ENCODE results near the gene SFMBT2.
"Not testable (repeated sequence)": the region's sequence is repeated elsewhere in the genome, so short reads cannot be mapped to it uniquely, and the experiment has no call there.

SFMBT2 gene

GRCh38 chr10:7317786-7318446 is 92.9 kb downstream of the SFMBT2 start:
- DNase-seq: no peak

DNA sequence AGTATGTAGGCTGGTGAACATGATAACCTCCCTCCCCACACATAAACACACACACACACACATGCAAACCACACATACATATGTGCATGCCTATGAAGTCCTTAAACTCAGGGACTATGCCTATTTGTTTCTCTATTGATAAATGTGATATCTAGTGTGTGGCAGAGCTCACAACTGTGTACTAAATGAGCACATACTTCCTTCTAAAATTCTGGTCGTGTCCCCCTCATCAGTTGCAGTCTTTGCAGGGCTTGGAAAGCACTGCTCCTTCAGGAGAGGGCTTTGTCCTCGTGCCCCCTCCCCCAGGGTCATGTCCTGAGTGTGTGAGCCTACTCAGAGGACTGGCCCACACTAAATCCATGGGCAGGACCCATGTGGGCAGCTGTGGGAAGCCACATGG is 94.0 kb downstream of the SFMBT2 start:
- no peak for DNase-seq

- DNase-seq: no peak
Measured at GRCh38 chr10:7315906-7316305, 94.9 kb downstream of the SFMBT2 start.

DNA sequence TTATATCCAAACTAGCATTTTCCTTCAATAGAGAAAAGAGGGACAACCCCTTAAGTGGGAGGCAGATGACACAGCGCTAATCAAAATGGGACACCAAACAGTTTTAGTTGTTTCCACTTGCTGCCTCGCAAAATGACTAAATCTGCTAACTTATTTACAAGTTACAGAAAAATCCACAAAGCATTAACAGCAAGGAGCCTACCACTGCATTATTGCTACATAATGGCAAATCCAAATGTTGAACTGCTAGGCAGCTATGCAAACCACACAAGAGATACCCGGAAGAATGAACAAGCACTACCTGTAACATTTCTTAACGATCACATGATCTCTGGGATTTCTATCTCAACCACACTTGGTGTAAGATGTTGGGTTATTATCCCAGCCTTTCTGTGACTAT is 96.7 kb downstream of the SFMBT2 start:
- no peak for DNase-seq

DNA sequence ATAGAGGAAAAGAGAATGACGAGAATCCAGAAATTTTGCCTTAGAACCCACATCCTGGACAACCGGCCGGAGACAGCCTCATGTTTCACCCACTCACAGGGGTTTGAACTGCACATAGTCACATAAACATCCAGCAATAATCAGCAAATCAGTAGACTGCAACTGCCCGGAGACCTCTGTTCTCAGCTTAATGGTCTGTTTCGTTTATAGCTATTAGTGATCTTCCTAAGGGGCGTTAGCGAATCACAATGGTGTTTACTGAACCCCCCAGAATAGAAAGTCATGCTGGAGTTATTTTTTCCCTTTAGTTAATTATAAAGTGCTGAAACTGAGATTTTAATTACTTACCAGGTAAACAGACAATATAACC is 98.4 kb downstream of the SFMBT2 start:
- no peak for DNase-seq

DNA sequence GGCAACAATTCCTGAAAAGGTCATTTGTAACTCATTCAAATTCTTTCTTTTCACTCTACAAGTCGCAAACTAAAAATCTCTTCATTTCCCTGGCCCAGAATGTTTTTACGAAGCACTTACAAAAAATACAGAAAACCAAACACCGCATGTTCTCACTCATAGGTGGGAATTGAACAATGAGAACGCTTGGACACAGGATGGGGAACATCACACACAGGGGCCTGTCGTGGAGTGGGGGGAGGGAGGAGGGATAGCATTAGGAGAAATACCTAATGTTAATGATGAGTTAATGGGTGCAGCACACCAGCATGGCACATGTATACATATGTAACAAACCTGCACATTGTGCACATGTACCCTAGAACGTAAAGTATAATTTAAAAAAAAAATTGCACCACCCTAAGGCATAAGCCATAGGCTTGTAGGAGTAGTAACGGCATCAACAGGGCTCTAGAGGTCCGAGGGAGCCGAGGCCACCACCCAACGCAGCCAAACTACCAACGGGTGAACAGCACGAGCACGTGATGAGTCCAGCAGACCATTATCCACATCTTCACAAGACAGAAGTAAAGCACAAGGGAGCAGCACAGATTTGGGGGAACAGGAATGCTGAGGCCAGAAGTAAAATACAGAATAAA is 98.9 kb downstream of the SFMBT2 start:
- DNase-seq: not testable (repeated sequence)

- DNase-seq: no peak
Measured at GRCh38 chr10:7311218-7311849, 99.5 kb downstream of the SFMBT2 start.

DNA sequence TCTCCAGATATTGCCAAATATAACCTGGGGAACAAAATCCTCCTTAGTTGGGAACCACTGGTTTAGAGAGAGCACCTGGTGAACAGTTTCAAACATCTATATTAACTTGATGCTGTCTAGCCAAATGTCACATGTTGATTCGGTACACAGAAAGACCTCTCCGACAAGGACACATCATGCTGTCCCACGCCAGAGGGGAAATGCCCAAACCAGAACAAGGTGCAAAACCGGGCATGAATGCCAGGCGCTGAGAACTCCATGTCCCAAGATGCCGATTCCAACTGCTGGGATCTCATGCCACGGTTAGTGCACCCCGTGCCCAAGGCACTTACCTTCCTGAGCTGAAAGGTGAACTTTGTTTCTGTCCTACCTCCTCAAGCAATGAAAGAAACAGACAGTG is 100.8 kb downstream of the SFMBT2 start:
- DNase-seq: no peak

- no peak for DNase-seq
Measured at GRCh38 chr10:7308826-7309225, 102.0 kb downstream of the SFMBT2 start.

DNA sequence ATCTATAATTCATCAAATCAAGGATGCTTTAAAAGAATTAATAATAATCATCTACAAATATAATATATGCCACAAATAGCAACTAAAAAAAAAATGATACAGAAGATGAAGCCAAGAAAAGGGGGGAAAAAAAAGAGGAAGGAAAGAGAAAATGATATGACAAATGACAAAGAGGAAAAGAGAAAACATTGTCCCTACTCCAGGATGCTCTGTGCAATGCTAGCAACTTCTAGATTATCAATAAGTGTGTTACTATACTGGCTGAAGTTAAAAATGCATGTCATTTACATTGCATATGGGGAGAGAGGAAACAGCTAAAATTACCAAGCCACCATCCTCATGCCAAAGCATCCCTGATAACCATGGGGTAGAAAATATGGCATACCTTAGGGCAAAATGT is 104.2 kb downstream of the SFMBT2 start:
- no peak for DNase-seq

DNA sequence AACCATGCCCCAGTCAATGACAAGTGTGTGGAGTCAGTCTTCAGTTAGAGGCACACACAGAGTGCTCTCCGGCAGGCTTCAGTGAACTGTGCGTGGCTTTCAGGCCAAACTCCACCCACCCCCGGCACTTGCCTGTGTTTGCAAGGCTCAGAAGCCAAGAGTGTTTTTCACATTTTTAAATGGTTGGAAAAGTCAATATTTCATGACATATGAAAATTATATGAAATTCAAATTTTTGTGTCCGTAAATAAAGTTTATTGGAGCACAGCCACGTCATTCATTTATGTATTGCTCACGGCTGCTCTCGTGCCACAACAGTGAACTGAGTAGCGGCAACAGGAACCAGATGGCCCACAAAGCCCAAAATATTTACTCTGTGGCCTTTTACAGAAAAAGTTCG is 104.7 kb downstream of the SFMBT2 start:
- DNase-seq: no peak

- no peak for DNase-seq
Measured at GRCh38 chr10:7305053-7305452, 105.8 kb downstream of the SFMBT2 start.

DNA sequence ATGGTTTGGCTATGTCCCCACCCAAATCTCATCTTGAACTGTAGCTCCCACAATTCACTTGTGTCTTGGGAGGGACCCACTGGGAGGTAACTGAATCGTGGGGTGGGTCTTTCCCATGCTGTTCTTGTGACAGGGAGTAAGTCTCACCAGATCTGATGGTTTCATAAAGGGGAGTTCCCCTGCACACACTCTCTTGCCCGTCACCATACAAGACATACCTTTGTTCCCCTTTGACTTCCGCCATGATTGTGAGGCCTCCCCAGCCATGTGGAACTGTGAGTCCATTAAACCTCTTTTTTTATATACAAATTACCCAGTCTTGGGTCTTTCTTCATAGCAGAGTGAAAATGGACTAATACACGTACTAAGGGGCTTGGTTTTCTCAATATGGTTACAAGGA is 106.7 kb downstream of the SFMBT2 start:
- DNase-seq: no peak

GRCh38 chr10:7302930-7303557 is 107.8 kb downstream of the SFMBT2 start:
- no peak for DNase-seq

- no peak for DNase-seq
Measured at GRCh38 chr10:7302392-7302906, 108.4 kb downstream of the SFMBT2 start.

DNA sequence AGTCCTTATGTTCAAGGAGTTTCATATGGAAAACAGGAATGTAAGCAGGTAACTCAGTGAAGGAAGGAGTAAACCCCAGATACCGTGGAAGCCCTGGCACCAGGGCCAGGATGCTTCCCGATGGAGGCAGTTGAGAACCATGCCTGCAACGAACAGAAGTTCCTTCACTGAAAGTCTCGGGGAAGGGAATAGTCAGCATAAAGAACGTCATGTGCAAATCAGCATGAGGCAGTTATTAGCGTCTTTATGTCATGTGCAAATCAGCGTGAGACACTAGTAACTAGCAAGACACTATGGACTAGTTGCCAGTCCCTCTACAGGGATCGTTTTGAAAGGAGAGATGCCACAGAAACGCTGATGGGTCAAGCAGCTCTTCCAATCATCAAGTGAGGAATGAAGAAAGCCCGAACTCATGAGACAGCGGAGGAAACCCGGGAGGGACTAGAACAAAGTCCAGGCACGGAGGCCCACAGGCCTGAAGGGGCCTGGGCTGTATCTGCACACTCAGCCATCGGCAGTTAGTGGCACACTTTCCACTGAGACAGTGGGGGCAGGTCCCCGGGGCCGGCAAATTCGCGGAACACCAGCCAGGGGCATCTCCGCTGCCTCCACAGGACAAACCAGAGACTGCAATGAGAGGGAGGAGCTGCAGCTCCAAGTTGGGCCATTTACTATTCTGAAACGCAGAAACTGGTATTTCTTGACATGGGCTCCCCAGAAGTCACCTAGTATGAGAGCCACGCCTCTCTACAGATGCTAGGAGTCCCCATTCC is 109.6 kb downstream of the SFMBT2 start:
- no peak for DNase-seq

GRCh38 chr10:7300384-7300971 is 110.4 kb downstream of the SFMBT2 start:
- DNase-seq: no peak

DNA sequence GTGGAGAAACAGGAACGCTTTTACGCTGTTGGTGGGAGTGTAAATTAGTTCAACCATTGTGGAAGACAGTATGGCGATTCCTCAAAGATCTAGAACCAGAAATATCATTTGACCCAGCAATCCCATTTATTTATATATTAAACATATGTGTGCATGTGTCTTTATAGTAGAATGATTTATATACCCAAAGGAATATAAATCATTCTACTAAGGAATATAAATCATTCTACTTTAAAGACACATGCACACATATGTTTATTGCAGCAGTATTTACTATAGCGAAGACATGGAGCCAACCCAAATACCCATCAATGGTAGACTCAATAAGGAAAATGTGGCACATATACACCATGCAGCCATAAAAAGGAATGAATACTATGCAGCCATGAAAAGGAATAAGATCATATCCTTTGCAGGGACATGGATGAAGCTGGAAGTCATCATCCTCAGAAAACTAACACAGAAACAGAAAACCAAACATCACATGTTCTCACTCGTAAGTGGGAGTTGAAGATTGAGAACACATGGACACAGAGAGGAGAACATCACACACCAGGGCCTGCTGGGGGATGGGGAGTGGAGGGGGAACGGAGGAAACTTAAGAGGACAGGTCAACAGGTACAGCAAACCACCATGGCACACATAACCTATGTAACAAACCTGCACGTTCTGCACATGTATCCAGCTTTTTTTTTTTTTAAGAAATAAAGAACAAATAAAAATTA is 111.1 kb downstream of the SFMBT2 start:
- not testable (repeated sequence) for DNase-seq

GRCh38 chr10:7298495-7298894 is 112.3 kb downstream of the SFMBT2 start:
- no peak for DNase-seq

GRCh38 chr10:7297094-7297493 is 113.7 kb downstream of the SFMBT2 start:
- no peak for DNase-seq

GRCh38 chr10:7296648-7297047 is 114.2 kb downstream of the SFMBT2 start:
- no peak for DNase-seq

DNA sequence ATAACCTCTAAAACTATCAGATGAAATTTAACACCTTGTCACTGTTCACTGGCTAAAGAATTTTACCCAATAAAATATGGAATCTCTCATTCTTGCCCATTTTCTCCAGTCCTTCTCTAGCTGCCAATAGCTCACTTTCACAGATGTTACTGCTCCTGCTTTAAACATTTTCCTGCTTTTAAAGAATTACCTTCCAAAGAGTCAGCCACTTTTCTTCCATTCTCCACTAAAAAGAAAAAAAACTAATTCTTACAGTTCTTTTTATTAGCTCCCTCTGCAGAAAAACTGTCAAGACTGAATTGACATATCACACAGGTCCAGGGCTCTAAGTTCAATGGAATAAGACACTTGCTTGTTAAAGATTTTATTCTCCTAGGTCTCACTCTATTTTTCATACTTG is 114.8 kb downstream of the SFMBT2 start:
- DNase-seq: no peak
